Measurements from ENCODE around the gene DDX1.
"Not testable (repeated sequence)": the region's sequence is repeated elsewhere in the genome, so short reads cannot be mapped to it uniquely, and the experiment has no call there.

DDX1 gene

DNA sequence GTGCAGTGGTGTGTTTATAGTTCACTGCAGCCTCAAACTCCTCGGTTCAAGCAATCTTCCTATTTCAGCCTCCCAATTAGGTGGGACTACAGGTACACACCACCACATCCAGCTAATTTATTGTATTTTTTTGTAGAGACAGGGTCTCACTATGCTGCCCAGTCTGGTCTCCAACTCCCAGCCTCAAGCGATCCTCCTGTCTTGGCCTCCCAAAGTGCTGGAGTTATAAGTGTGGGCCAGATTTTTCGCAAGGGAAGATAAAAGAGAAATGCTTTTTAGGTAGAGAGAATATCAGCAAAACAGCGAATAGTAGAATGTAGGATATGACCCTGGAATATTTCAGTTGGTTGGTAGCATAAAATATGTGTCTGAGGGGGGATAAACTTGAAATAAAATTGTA is 4.3 kb downstream of the DDX1 start:
- no peak for DNase-seq (ENCODE audit: low read depth in 2 of 2)

GRCh38 chr2:15596350-15596749 is 4.7 kb downstream of the DDX1 start:
- DNase-seq (ENCODE audit: low read depth in 2 of 2): no peak

DNA sequence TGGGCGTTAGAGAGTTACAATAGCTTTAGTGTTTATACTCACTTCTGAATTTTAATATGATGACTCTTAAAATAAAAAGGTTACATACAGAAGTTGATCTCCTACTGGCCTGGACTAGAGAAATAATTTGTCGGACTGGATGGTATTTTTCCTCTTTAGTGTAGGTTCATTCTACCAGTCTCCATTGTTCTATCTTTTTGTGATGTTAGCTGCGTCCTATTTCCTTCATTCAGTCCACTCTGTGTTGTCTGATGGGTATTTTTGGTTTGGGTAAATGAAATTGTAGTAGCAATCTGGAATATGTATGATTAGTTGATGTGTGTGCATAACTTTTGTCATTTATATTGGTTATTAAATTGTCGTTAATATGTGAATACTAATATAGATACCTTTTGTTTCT is 5.3 kb downstream of the DDX1 start:
- no peak for DNase-seq (ENCODE audit: low read depth in 2 of 2)

- no peak for DNase-seq (ENCODE audit: low read depth in 2 of 2)
Observed at GRCh38 chr2:15599994-15600393, 8.3 kb downstream of the DDX1 start.

- DNase-seq (ENCODE audit: low read depth in 2 of 2): no peak
Observed at GRCh38 chr2:15601681-15602080, 10.0 kb downstream of the DDX1 start.

DNA sequence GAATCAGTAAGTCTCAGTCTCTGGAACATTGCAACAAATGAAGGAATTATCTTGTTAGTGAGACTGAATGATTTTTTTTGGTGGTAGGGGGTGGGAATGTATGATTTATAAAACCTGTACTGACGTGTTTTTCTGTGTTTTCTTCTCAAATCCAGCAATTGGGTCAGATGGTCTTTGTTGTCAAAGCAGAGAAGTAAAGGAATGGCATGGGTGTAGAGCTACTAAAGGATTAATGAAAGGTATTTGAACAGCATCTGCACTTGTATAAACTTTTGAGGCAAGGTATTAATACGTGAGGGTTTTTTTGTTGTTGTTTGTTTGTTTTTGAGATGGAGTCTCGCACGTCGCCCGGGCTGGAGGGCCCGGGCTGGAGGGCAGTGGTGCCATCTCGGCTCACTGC is 10.7 kb downstream of the DDX1 start:
- no peak for DNase-seq (ENCODE audit: low read depth in 2 of 2)

DNA sequence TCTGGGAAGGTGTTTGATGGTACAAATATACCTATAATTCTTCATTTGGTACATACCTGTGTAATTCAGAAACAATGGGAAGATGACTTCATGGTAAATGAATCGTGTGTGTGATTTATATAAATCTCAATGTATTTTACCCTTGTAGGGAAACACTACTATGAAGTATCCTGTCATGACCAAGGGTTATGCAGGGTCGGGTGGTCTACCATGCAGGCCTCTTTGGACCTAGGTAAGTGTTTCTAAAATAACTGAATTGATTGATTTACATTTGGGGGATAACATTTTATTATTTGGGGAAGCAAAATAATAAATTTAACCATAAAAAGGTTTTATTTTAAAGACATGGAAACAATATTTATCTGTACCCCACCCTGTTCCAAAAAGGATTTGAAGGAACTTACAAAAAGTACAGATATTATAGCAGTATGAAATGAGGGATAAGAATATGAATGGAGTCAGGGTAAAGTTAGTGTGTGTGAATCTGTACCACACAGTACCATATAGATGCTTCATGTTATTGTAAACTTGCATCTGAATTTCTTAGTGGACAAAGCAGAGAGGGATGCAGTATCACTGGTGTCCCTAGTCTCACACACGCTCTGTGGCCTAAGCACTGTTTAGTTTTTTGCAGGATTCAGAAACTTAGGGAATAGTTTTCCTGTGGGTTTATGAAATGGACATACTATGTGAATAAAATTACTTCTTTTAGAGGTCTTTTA is 11.5 kb downstream of the DDX1 start:
- no peak for DNase-seq (ENCODE audit: low read depth in 2 of 2)

- DNase-seq (ENCODE audit: low read depth in 2 of 2): no peak
Observed at GRCh38 chr2:15603948-15604347, 12.3 kb downstream of the DDX1 start.

GRCh38 chr2:15605721-15606120 is 14.1 kb downstream of the DDX1 start:
- DNase-seq (ENCODE audit: low read depth in 2 of 2): no peak

GRCh38 chr2:15606481-15607441 is 15.1 kb downstream of the DDX1 start:
- no peak for DNase-seq (ENCODE audit: low read depth in 2 of 2)

- DNase-seq (ENCODE audit: low read depth in 2 of 2): no peak
Observed at GRCh38 chr2:15607709-15608391, 16.2 kb downstream of the DDX1 start.

DNA sequence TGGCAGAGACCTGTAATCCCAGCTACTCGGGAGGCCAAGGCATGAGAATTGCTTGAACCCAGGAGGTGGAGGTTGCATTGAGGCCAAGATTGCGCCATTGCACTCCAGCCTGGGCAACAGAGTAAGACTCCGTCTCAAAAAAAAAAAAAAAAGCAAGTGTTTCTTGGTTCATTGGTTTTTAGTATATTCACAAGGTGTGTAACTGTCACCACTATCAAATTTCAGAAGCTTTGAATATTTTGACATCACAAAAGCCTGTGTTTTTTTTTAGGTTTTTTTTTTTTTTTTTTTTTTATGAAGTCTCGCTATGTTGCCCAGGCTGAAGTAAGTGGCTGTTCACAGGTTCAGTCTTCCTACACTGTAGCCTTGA is 16.7 kb downstream of the DDX1 start:
- no peak for DNase-seq (ENCODE audit: low read depth in 2 of 2)

DNA sequence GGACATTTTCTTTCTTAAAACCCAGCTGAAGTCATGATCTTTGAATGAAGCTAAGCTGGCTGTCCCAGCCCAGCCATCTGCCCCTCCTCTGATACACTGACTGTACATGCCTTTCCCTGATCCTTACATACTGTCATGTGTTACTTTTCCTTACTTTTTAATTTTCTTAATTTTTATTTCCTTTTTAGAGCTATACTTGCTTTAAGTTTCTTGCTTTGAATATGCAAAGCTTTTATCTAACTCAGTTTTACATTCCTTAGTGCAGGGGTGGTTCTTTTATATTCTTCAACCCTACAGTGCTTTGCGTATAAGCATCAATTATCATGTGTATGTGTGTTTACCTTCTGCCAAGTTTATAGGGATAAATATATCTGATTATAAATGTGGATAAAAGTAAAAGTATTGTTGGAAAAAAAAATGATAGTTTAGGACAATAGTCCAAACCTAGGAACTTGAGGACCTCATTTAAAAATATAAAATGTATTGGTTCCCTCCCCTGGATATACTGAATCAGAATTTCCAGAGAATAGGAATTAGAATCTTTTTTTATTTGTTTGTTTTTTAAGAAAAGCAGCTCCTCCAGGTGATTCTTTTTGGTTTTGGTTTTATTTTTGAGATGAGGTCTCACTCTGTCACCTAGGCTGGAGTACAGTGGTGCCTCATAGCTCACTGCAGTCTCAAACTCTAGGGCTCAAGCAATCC is 17.8 kb downstream of the DDX1 start:
- DNase-seq (ENCODE audit: low read depth in 2 of 2): no peak

DNA sequence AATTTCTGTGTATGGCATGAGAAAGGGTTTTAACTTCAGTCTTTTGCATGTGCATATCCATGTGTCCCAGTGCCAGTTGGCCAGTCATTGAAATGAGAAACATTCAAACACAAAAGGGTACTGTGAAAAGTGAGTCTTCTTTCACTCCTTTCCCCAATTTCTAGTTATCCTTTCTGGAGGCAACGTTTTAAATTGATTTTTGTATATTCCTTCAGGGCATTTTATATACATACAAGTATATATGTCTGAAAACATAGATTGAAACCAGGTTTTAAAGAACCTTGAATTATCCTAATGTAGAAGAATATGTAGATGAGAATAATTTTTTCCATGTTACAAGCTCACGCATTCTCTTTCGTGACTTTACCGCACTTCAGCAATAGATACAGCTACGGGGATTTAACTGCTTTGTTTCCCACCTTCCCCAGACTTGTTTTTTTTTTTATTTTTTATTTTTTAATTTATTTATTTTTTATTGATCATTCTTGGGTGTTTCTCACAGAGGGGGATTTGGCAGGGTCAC is 18.8 kb downstream of the DDX1 start:
- DNase-seq (ENCODE audit: low read depth in 2 of 2): no peak

DNA sequence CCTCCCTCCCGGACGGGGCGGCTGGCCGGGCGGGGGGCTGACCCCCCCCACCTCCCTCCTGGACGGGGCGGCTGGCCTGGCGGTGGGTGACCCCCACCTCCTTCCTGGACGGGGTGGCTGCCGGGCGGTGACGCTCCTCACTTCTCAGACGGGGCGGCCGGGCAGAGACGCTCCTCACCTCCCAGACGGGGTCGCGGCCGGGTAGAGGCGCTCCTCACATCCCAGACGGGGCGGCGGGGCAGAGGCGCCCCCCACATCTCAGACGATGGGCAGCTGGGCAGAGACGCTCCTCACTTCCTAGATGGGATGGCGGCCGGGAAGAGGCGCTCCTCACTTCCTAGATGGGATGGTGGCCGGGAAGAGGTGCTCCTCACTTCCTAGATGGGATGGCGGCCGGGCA is 20.4 kb downstream of the DDX1 start:
- DNase-seq (ENCODE audit: low read depth in 2 of 2): not testable (repeated sequence)

- no peak for DNase-seq (ENCODE audit: low read depth in 2 of 2)
Observed at GRCh38 chr2:15613736-15614429, 22.2 kb downstream of the DDX1 start.

GRCh38 chr2:15614545-15615300 is 23.1 kb downstream of the DDX1 start:
- no peak for DNase-seq (ENCODE audit: low read depth in 2 of 2)

- no peak for DNase-seq (ENCODE audit: low read depth in 2 of 2)
Observed at GRCh38 chr2:15615301-15615920, 23.7 kb downstream of the DDX1 start.

DNA sequence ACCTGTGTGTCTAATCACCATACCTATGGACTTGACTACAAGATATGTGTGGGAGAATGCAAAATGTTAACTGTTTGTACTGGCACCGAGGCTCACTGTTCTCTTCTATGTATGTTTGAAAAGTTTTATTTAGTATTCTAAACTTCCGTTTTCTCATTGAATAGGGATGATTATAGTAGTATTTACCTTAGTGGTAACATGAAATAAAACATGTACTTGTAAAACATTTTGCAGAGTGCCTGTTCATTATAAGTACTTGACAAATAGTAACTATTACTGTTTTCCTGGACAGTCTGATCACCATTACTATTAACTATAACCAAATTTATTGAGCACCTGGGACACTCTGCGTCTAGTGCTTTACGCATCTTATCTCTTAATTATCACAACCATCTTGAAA is 24.8 kb downstream of the DDX1 start:
- DNase-seq (ENCODE audit: low read depth in 2 of 2): no peak
